ENCODE results near the gene POLR2H.
A peak's percentile ranks its signal among the peaks of the same experiment; 100 is the strongest.

DNA sequence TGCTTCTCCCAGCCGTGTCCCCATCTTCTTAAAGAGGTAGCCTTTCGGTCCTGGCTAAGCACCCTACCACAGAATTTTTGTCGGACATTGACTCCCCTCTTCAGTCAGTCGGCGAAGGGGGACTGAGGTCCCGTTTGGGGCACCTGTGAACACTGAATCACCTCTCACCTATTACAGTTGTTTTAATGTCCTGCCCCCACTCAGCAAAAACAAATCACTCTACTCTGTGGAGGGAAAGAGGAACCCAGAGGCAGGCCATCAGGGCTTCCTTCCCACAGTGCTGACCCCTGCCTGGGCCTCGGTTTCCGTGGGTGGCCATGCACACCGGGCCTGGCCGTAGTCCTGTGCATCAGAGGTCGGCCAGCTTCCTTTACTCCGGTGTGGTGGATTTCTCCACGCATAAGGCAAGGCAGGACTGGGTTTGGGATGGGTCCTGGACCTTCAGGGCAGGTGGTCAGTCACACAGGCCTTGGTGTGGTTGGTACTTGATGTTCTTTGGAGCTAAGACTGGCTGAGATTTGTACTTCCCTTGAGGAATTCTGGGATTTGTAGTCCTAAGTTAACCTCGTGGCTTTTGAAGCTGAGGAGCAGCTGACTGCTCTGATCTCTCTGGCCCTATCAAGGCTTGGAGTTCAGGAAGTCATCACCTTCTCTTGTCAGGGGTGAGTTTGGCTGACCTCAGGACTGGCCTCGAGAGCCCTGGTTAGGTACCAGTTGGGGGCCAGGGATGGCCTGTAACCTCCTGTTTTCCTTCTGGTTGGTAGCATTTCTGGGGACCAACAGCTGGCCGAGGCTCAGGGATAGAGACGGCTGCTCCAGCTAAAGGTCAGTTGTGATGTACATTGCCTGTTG is 24.7 kb upstream of the POLR2H start:
- TF ChIP-seq, protein P1, sequence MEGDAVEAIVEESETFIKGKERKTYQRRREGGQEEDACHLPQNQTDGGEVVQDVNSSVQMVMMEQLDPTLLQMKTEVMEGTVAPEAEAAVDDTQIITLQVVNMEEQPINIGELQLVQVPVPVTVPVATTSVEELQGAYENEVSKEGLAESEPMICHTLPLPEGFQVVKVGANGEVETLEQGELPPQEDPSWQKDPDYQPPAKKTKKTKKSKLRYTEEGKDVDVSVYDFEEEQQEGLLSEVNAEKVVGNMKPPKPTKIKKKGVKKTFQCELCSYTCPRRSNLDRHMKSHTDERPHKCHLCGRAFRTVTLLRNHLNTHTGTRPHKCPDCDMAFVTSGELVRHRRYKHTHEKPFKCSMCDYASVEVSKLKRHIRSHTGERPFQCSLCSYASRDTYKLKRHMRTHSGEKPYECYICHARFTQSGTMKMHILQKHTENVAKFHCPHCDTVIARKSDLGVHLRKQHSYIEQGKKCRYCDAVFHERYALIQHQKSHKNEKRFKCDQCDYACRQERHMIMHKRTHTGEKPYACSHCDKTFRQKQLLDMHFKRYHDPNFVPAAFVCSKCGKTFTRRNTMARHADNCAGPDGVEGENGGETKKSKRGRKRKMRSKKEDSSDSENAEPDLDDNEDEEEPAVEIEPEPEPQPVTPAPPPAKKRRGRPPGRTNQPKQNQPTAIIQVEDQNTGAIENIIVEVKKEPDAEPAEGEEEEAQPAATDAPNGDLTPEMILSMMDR (IDR thresholded peaks at IDR 0.05) = no peak
- peak; percentile 29 to 56 (median 48) for TF ChIP-seq POLR2AphosphoS5 (IDR thresholded peaks at IDR 0.05)

All from transverse colon (tissue), 4 donors.